Common myeloid progenitor, CD34-positive (primary cell): ENCODE measurements around the gene DMPK.
A peak's percentile ranks its signal among the peaks of the same experiment; 100 is the strongest.

Experiments
- CTCF ChIA-PET: fragments of 350-600 bp; sonication (Branson Sonifier 250); formaldehyde crosslinking; loops from one replicate; lab custom pipeline; 2021; ENCODE audit warnings: antibody characterized with exemption; lab: Charles Lee
- POLR2A ChIA-PET: fragments of 350-600 bp; sonication (Branson Sonifier 250); formaldehyde crosslinking; loops from one replicate; lab custom pipeline; 2021; ENCODE audit warnings: antibody characterized with exemption; lab: Charles Lee
- DNase-seq, 3 donors: peaks; one replicate each; pipeline versions ENCODE4 v3.0.0 to v3.0.0-alpha.2; 2013
- H3K27ac ChIP-seq, 2 experiments: 1 replicate in 1 of 2; 2 replicates in 1 of 2; pipeline ENCODE4 v1.7.0; 2013; ENCODE audit warnings: inconsistent platforms in 2 of 2, low read length in 2 of 2, mild to moderate bottlenecking in 2 of 2, low read depth in 1 of 2, moderate library complexity in 1 of 2; ENCODE audit not compliant: severe bottlenecking in 2 of 2, insufficient read depth in 1 of 2, poor library complexity in 1 of 2
- H3K27me3 ChIP-seq, 5 experiments: replicated peaks in 2 of 5; 1 replicate in 3 of 5; 2 replicates in 2 of 5; pipeline versions ENCODE4 v1.6.1 to v1.7.0; 2013; ENCODE audit warnings: low read length in 4 of 5, mild to moderate bottlenecking in 2 of 5, moderate library complexity in 2 of 5, inconsistent platforms in 1 of 5; ENCODE audit not compliant: insufficient read depth in 5 of 5, control insufficient read depth in 4 of 5
- H3K36me3 ChIP-seq, 4 experiments: 1 replicate in 2 of 4; 2 replicates in 2 of 4; pipeline versions ENCODE4 v1.6.1 to v1.7.0; 2013; ENCODE audit warnings: low read length in 3 of 4, control low read depth in 1 of 4, mild to moderate bottlenecking in 1 of 4; ENCODE audit not compliant: control insufficient read depth in 4 of 4, insufficient read depth in 4 of 4
- H3K4me1 ChIP-seq, 4 experiments: 1 replicate in 3 of 4; 2 replicates in 1 of 4; pipeline versions ENCODE4 v1.6.1 to v1.7.1; 2013; ENCODE audit warnings: low read length in 3 of 4, mild to moderate bottlenecking in 3 of 4, control low read depth in 1 of 4, inconsistent platforms in 1 of 4, moderate library complexity in 1 of 4; ENCODE audit not compliant: control insufficient read depth in 4 of 4, insufficient read depth in 4 of 4; ENCODE audit errors: control extremely low read depth in 1 of 4
- H3K4me3 ChIP-seq, 7 experiments: 1 replicate in 4 of 7; 2 replicates in 3 of 7; pipeline versions ENCODE4 v1.5.1 to v1.7.0; 2013; ENCODE audit warnings: mild to moderate bottlenecking in 7 of 7, low read length in 6 of 7, moderate library complexity in 6 of 7, inconsistent platforms in 2 of 7, low read depth in 2 of 7, control low read depth in 1 of 7; ENCODE audit not compliant: insufficient read depth in 4 of 7, control insufficient read depth in 1 of 7; ENCODE audit errors: extremely low read depth in 1 of 7
- H3K9me3 ChIP-seq, 5 experiments: 1 replicate in 4 of 5; 2 replicates in 1 of 5; pipeline versions ENCODE4 v1.6.1 to v1.7.1; 2013; ENCODE audit warnings: low read length in 4 of 5, mild to moderate bottlenecking in 2 of 5, inconsistent platforms in 1 of 5, low read depth in 1 of 5, moderate library complexity in 1 of 5; ENCODE audit not compliant: control insufficient read depth in 4 of 5, insufficient read depth in 2 of 5; ENCODE audit errors: control extremely low read depth in 1 of 5
- WGBS: methylation state at CpG from one replicate; pipeline ENCODE4 v1.1.5; 2013; ENCODE audit not compliant: insufficient coverage; 5-methylcytosine and 5-hydroxymethylcytosine counted together

DMPK gene

DNA sequence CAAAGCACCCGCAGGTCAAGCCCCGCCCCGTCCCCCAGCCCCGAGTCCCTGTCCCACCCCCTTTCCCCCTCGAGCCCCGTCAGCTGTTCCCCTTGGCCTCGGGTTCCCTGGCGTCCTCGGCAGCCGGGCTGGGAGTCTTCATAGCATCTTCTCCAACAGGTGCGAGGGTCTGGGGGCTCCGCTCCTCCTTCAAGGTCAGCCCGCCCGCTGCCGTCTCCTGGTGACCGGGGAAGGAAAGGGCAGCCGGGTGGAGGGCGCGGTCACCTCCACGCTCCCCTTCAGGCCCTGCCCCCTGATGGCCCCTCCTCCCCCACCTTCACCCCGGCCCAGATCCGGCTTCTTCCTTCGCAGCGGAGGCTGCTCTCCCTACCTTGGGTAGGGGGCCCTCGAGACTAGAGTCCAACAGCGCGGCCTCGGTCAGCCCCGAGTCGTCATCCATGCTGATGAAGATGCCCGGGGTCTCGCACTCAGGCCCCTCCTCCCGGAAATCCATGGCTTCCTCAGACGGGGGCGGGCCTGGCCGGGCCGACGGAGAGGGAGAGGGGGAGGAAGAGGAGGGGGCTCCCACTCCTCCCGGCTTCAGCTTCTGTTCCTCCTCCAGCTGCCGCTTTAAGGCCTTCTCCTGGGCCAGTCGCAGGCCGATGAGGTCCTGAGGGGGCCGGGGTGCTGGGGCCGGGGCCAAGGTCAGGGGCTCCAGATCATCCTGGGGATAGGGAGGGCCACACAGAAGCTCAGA lies 33.4 kb upstream of the DMPK start:
- peak overlapping the region in 6 of 7 experiments; percentile 25 to 75 (median 60) for H3K4me3 ChIP-seq
- H3K36me3 ChIP-seq: peaks cover 2 to 20% (median 14%) of the 10 kb centered on the region in 4 experiments
- peaks cover 0 to 27% (median 27%) of the 10 kb centered on the region in 4 experiments for H3K4me1 ChIP-seq
- no peak overlapping the region for H3K27ac ChIP-seq
- ChIA-PET POLR2A (no interaction called here), CTCF (interaction anchor here (0.8 to 3.0 kb wide), 12 partner anchors 10 to 67 kb away, joined by 3 to 17 read pairs (median 5); partner anchors contain the start of gene SIX5)
- H3K9me3 ChIP-seq: no peaks in the 10 kb centered on the region
- under 1% methylated on average over 21 of the region's 44 CpGs for WGBS
- DNase-seq: peak in 2 of 3 donors; percentile 44 to 47
- H3K27me3 ChIP-seq: no peaks in the 10 kb centered on the region

DNA sequence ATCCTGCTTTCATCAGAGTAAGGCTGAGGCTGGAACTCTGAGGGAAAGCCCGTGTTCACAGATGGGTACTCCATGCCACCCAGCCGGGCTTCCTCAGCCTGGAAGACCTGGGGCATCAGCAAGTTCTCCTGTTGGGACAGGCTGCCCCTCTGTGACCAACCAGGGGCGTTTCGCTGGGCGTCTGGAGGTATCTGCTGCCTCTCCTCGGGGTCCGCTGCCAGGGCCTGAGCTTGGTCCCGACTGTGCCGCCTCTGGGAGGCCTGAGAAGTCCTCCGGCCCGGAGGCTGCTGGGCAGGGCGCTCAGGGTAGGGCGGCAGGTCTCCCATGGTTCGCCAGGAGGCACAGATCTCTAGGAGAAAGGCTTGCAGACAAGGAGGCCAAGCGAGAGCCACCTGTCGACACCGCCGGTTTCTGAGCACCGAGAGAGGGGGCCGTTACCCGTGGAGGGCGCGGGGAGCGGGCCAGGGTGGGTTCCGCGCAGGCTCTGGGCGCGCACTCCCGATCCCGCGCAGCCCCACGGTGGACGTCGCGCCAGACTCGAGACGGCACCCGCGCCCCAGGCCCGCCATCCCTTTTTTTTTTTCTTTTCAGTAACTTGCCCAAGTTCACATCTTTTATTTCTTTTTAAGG lies 32.7 kb upstream of the DMPK start, which contains the start of gene RSPH6A:
Gene RSPH6A (minus strand): TSS at position 458 of the 630 bp plus-strand sequence. CDS start 132 bp downstream, at position 326.
- WGBS: 21% methylated on average over 28 of the region's 40 CpGs
- peaks cover under 1 to 13% (median 8%) of the 10 kb centered on the region in 4 experiments for H3K36me3 ChIP-seq
- DNase-seq: no peak
- ChIA-PET CTCF (interaction anchor here (0.8 to 8.1 kb wide), 7 partner anchors 9 to 47 kb away, joined by 3 to 52 read pairs (median 4); partner anchors contain the start of gene SIX5), POLR2A (interaction anchor here (0.6 kb wide), 1 partner anchor 15 kb away, joined by 4 read pairs; no protein-coding TSS in a partner anchor)
- peak within 1 kb of the TSS in 6 of 7 experiments; percentile 25 to 75 (median 60) for H3K4me3 ChIP-seq
- no peaks in the 10 kb centered on the region for H3K27me3 ChIP-seq
- no peaks in the 10 kb centered on the region for H3K9me3 ChIP-seq
- H3K27ac ChIP-seq: no peak within 1 kb of the TSS
- peaks cover 0 to 34% (median 32%) of the 10 kb centered on the region in 4 experiments for H3K4me1 ChIP-seq

GRCh38 chr19:45814166-45814780 lies 32.0 kb upstream of the DMPK start:
- WGBS: 93% methylated on average over 5 of the region's 12 CpGs
- Histone ChIP-seq H3K4me3 (no peak overlapping the region), H3K27ac (no peak overlapping the region), H3K9me3 (no peaks in the 10 kb centered on the region), H3K27me3 (no peaks in the 10 kb centered on the region), H3K4me1 (peaks cover 4 to 40% (median 39%) of the 10 kb centered on the region in 4 experiments), H3K36me3 (peaks cover 0 to 6% (median 4%) of the 10 kb centered on the region in 4 experiments)
- no peak for DNase-seq
- ChIA-PET POLR2A (interaction anchor here (0.6 kb wide), 1 partner anchor 15 kb away, joined by 4 read pairs; no protein-coding TSS in a partner anchor), CTCF (interaction anchor here (0.8 to 8.1 kb wide), 8 partner anchors 9 to 46 kb away, joined by 3 to 52 read pairs (median 4); partner anchors contain the start of gene SIX5)

- H3K9me3 ChIP-seq: no peaks in the 10 kb centered on the region
- CTCF ChIA-PET: interaction anchor here (8.1 kb wide), 1 partner anchor 15 kb away, joined by 52 read pairs; no protein-coding TSS in a partner anchor
- H3K36me3 ChIP-seq: peaks cover 0 to 6% (median 1%) of the 10 kb centered on the region in 4 experiments
- H3K4me3 ChIP-seq: no peak overlapping the region
- POLR2A ChIA-PET: no interaction called here
- WGBS: 98% methylated on average over 6 of the region's 6 CpGs
- H3K27ac ChIP-seq: no peak overlapping the region
- H3K27me3 ChIP-seq: no peaks in the 10 kb centered on the region
- no peak for DNase-seq
- H3K4me1 ChIP-seq: peaks cover 4 to 43% (median 40%) of the 10 kb centered on the region in 4 experiments
These were observed 30.0 kb upstream of the DMPK start for GRCh38 chr19:45812297-45812696.

DNA sequence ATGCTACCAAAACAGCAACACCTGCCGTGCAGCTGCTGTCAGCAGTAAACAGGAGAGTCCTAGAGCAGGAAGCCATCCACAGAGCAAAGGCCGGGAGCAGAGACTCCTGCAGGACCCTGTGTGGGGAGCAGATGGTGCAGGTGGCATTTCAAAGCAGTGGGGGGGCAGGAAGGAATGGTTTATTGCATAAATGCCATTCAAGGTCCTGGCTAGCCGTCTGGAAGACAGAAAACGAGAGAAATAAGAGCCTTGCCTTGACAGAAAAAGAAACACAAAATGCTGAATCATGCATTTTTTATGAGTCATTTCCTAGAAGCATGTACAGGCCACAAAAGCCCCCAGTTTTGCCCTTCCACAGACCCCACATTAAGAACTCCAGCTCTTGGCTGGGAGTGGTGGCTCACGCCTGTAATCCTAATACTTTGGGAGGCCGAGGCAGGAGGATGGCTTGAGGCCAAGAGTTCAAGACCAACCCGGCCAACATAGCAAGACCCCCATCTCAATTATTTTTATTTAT lies 27.4 kb upstream of the DMPK start:
- Histone ChIP-seq H3K27me3 (peaks cover 0 to 2% (median 0%) of the 10 kb centered on the region in 5 experiments), H3K4me1 (peaks cover 4 to 25% (median 22%) of the 10 kb centered on the region in 4 experiments), H3K27ac (peak overlapping the region in 1 of 2 experiments; percentile 81), H3K36me3 (peaks cover 0 to 4% (median 1%) of the 10 kb centered on the region in 4 experiments), H3K4me3 (peak overlapping the region in 4 of 7 experiments; percentile 23 to 61 (median 46)), H3K9me3 (no peaks in the 10 kb centered on the region)
- CTCF ChIA-PET: interaction anchor here (1.0 to 8.1 kb wide), 2 partner anchors 12 to 106 kb away, joined by 4 to 52 read pairs; no protein-coding TSS in a partner anchor
- POLR2A ChIA-PET: interaction anchor here (0.6 kb wide), 2 partner anchors 80 to 92 kb away, joined by 3 to 5 read pairs; no protein-coding TSS in a partner anchor
- DNase-seq: peak; percentile 89 to 97 (median 95)
- 0% methylated on average over 5 of the region's 7 CpGs for WGBS

DNA sequence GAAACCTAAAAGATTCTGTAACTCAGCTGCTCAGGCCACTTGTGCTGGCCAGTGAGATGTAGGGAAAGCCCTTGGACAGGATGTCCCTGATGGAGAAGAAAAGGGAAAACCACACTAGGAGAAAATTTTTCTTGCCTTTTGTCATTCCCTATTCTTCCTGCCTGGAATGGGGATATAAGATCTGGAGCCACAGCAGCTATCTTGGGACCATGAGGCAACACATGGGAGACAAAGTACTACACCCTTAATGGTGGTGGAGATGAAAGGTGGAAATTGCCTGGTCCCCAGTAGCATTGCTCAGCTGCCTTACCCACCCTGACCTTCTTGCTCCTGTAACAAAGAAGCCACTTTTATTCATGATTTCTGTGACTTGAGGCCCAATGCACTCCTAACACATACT lies 23.4 kb upstream of the DMPK start:
- Histone ChIP-seq H3K9me3 (no peaks in the 10 kb centered on the region), H3K27me3 (peaks cover 0 to 11% (median 9%) of the 10 kb centered on the region in 5 experiments), H3K4me1 (peaks cover 4 to 21% (median 19%) of the 10 kb centered on the region in 4 experiments), H3K4me3 (no peak overlapping the region), H3K27ac (no peak overlapping the region), H3K36me3 (no peaks in the 10 kb centered on the region)
- DNase-seq: no peak
- POLR2A ChIA-PET: no interaction called here
- CTCF ChIA-PET: interaction anchor here (1.5 to 2.3 kb wide), 3 partner anchors 12 to 36 kb away, joined by 3 to 5 read pairs (median 4); partner anchors contain the start of gene SIX5
